A673 (cell line): Measurements from ENCODE around the gene BCL7A. TPM values are rescaled to one million over a fixed set of nuclear protein-coding genes. Genes with fewer than 3 reads are reported as not detected.

ENCODE experiments used
- BruUV-seq: library from RNA; stranded (reverse); fragments of 400-500 nt; replicated peaks from 2 replicates; lab custom pipeline; 2021; lab: Mats Ljungman, UMichigan
- CTCF ChIA-PET: fragments of 300-600 bp; sonication (Branson Sonifier 250); formaldehyde crosslinking; loops from one replicate; lab custom pipeline; 2022; ENCODE audit warnings: antibody characterized with exemption; lab: Charles Lee
- POLR2A ChIA-PET: fragments of 300-600 bp; sonication (Branson Sonifier 250); formaldehyde crosslinking; loops from one replicate; lab custom pipeline; 2022; ENCODE audit warnings: antibody characterized with exemption; ENCODE audit not compliant: low non-redundant PET; lab: Charles Lee
- DNase-seq: peaks from one replicate; pipeline ENCODE4 v3.0.0-alpha.2; 2015; ENCODE audit warnings: low spot score
- H3K27ac ChIP-seq: fragments of 200-600 bp; sonication (generic); 2 replicates; pipeline ENCODE4 v1.5.1; 2016; ENCODE audit warnings: mixed run types, low read depth, mild to moderate bottlenecking, mixed read lengths, antibody characterized with exemption, low read length; ENCODE audit not compliant: poor library complexity, severe bottlenecking
- H3K27me3 ChIP-seq: fragments of 200-600 bp; sonication (generic); replicated peaks from 2 replicates; pipeline ENCODE4 v1.6.1; 2017; ENCODE audit warnings: mixed run types, low read depth, mild to moderate bottlenecking, mixed read lengths, antibody characterized with exemption, low read length; ENCODE audit not compliant: insufficient read depth, poor library complexity
- H3K36me3 ChIP-seq: fragments of 200-600 bp; sonication (generic); 2 replicates; pipeline ENCODE4 v1.6.1; 2016; ENCODE audit warnings: mixed run types, mild to moderate bottlenecking, mixed read lengths, antibody characterized with exemption, low read length; ENCODE audit not compliant: insufficient read depth, poor library complexity, severe bottlenecking
- H3K4me1 ChIP-seq: fragments of 200-600 bp; sonication (generic); 2 replicates; pipeline ENCODE4 v1.6.1; 2017; ENCODE audit warnings: mixed run types, mild to moderate bottlenecking, mixed read lengths, antibody characterized with exemption, low read length; ENCODE audit not compliant: insufficient read depth, poor library complexity, severe bottlenecking
- H3K4me3 ChIP-seq: fragments of 200-600 bp; sonication (generic); 2 replicates; pipeline ENCODE4 v1.5.1; 2016; ENCODE audit warnings: low read depth, mixed run types, mild to moderate bottlenecking, mixed read lengths, low read length; ENCODE audit not compliant: poor library complexity, severe bottlenecking
- H3K9me3 ChIP-seq: fragments of 200-600 bp; sonication (generic); 2 replicates; pipeline ENCODE4 v1.6.1; 2016; ENCODE audit warnings: mixed run types, low read depth, mild to moderate bottlenecking, mixed read lengths, antibody characterized with exemption, low read length; ENCODE audit not compliant: poor library complexity, severe bottlenecking
- CTCF ChIP-seq: fragments of 300-800, 200-600 bp; sonication (generic); conservative IDR thresholded peaks from 2 replicates; pipeline ENCODE4 v1.5.1; 2017; ENCODE audit warnings: low read depth, mild to moderate bottlenecking, antibody characterized with exemption, low read length, moderate library complexity, mixed read lengths
- EZH2 ChIP-seq: fragments of 200-600 bp; sonication (generic); IDR thresholded peaks from 2 replicates; pipeline ENCODE4 v1.6.1; 2017; ENCODE audit warnings: borderline replicate concordance, low read depth, mild to moderate bottlenecking, mixed read lengths, antibody characterized with exemption, low read length; ENCODE audit not compliant: poor library complexity, severe bottlenecking
- intact Hi-C: fragments of 100-400 bp; cut with micrococcal nuclease; formaldehyde crosslinking; loops from one replicate; pipeline ENCODE4 v1.10.0; 2022; ENCODE audit not compliant: unreplicated experiment
- total RNA-seq: library from RNA; stranded (reverse); gene quantifications from 2 replicates; pipeline ENCODE4 v1.2.3, GENCODE V29; 2021

BCL7A gene
- total RNA-seq, 1 experiment from 2014 or later, result 40.7 TPM

GRCh38 chr12:122006186-122006926 lies 15.3 kb upstream of the BCL7A start:
- no peak for TF ChIP-seq EZH2
- TF ChIP-seq CTCF, result no peak
- no peak for DNase-seq
- H3K27me3 ChIP-seq, result no peaks in the 10 kb centered on the region
- BruUV-seq, result no TSS peak
- no peak overlapping the region for H3K4me3 ChIP-seq
- no peaks in the 10 kb centered on the region for H3K4me1 ChIP-seq
- no peaks in the 10 kb centered on the region for H3K36me3 ChIP-seq
- H3K27ac ChIP-seq, result no peak overlapping the region
- intact Hi-C loops, result no loop called here
- ChIA-PET CTCF (no interaction called here), POLR2A (interaction anchor here (0.6 kb wide), 1 partner anchor 19 kb away, joined by 12 read pairs; no protein-coding TSS in a partner anchor)
- H3K9me3 ChIP-seq, result no peaks in the 10 kb centered on the region

GRCh38 chr12:122009741-122010140 lies 11.9 kb upstream of the BCL7A start:
- H3K27ac ChIP-seq, result no peak overlapping the region
- no peaks in the 10 kb centered on the region for H3K36me3 ChIP-seq
- no peaks in the 10 kb centered on the region for H3K9me3 ChIP-seq
- CTCF ChIA-PET, result no interaction called here
- TF ChIP-seq CTCF (no peak), EZH2 (no peak)
- POLR2A ChIA-PET, result interaction anchor here (0.6 kb wide), 1 partner anchor 648 kb away, joined by 3 read pairs; no protein-coding TSS in a partner anchor
- no peaks in the 10 kb centered on the region for H3K27me3 ChIP-seq
- H3K4me1 ChIP-seq, result no peaks in the 10 kb centered on the region
- no peak overlapping the region for H3K4me3 ChIP-seq
- no TSS peak for BruUV-seq
- intact Hi-C loops, result no loop called here
- no peak for DNase-seq

DNA sequence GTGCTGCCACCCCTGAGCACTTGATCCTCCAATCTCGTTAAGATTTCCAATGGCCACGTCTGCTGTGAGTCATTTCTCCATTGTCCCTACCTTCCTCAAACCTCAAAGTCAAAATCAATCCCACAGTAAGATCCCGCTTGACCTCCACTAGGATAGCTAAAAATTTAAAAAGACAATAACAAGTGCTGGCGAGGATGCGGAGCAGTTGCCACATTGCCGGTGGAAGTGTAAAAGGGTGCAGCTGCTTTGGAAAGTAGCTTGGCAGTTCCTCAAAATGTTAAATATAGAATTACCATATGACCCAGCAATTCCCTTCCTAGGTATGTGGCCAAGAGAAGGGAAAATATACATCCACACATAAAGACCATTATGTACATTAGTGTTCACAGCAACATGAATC lies 9.5 kb upstream of the BCL7A start:
- H3K9me3 ChIP-seq, result no peaks in the 10 kb centered on the region
- H3K36me3 ChIP-seq, result no peaks in the 10 kb centered on the region
- H3K27ac ChIP-seq, result no peak overlapping the region
- ChIA-PET POLR2A (no interaction called here), CTCF (no interaction called here)
- no TSS peak for BruUV-seq
- H3K27me3 ChIP-seq, result no peaks in the 10 kb centered on the region
- intact Hi-C loops, result no loop called here
- H3K4me3 ChIP-seq, result no peak overlapping the region
- H3K4me1 ChIP-seq, result no peaks in the 10 kb centered on the region
- no peak for DNase-seq
- TF ChIP-seq EZH2, result no peak
- TF ChIP-seq CTCF, result no peak
